HUES48 (cell line): ENCODE data around the gene BABAM2.

ENCODE experiments used
- H3K27ac ChIP-seq: one replicate; pipeline ENCODE4 v1.7.0; 2013; ENCODE audit warnings: low read depth, low read length, inconsistent platforms
- H3K27me3 ChIP-seq: 2 replicates; pipeline ENCODE4 v1.6.1; 2013; ENCODE audit warnings: mild to moderate bottlenecking, low read length; ENCODE audit not compliant: control insufficient read depth, insufficient read depth
- H3K36me3 ChIP-seq: 2 replicates; pipeline ENCODE4 v1.6.1; 2013; ENCODE audit warnings: low read length; ENCODE audit not compliant: control insufficient read depth, insufficient read depth
- H3K4me1 ChIP-seq: 2 replicates; pipeline ENCODE4 v1.6.1; 2013; ENCODE audit warnings: mild to moderate bottlenecking, low read length; ENCODE audit not compliant: control insufficient read depth, insufficient read depth
- H3K4me3 ChIP-seq: 2 replicates; pipeline ENCODE4 v1.5.1; 2013; ENCODE audit warnings: mild to moderate bottlenecking, low read depth, low read length
- H3K9ac ChIP-seq: 2 replicates; pipeline ENCODE4 v1.6.1; 2013; ENCODE audit warnings: mild to moderate bottlenecking, low read depth, low read length, moderate library complexity
- H3K9me3 ChIP-seq: 2 replicates; pipeline ENCODE4 v1.6.1; 2013; ENCODE audit warnings: low read length; ENCODE audit not compliant: control insufficient read depth, insufficient read depth

BABAM2 gene

GRCh38 chr2:27909901-27910300 is 19.4 kb downstream of the BABAM2 start:
- no peak overlapping the region for H3K4me3 ChIP-seq
- no peak overlapping the region for H3K9ac ChIP-seq
- no peaks in the 10 kb centered on the region for H3K36me3 ChIP-seq
- no peak overlapping the region for H3K27ac ChIP-seq
- no peaks in the 10 kb centered on the region for H3K27me3 ChIP-seq
- H3K4me1 ChIP-seq, result peaks cover 6% of the 10 kb centered on the region; the same call in 1 of the 2 replicates
- H3K9me3 ChIP-seq, result no peaks in the 10 kb centered on the region

- Histone ChIP-seq H3K36me3 (no peaks in the 10 kb centered on the region), H3K9me3 (no peaks in the 10 kb centered on the region), H3K9ac (no peak overlapping the region), H3K4me1 (peaks cover 10% of the 10 kb centered on the region), H3K4me3 (no peak overlapping the region), H3K27me3 (no peaks in the 10 kb centered on the region), H3K27ac (no peak overlapping the region)
These were observed 21.1 kb downstream of the BABAM2 start for GRCh38 chr2:27911458-27912210.

- no peaks in the 10 kb centered on the region for H3K9me3 ChIP-seq
- H3K27me3 ChIP-seq, result no peaks in the 10 kb centered on the region
- no peak overlapping the region for H3K4me3 ChIP-seq
- no peak overlapping the region for H3K9ac ChIP-seq
- H3K27ac ChIP-seq, result no peak overlapping the region
- peaks cover 8% of the 10 kb centered on the region for H3K4me1 ChIP-seq
- no peaks in the 10 kb centered on the region for H3K36me3 ChIP-seq
These were observed 22.0 kb downstream of the BABAM2 start for GRCh38 chr2:27912512-27912911.

- Histone ChIP-seq H3K4me3 (no peak overlapping the region), H3K27me3 (no peaks in the 10 kb centered on the region), H3K4me1 (peaks cover 8% of the 10 kb centered on the region), H3K27ac (no peak overlapping the region), H3K9ac (no peak overlapping the region), H3K9me3 (no peaks in the 10 kb centered on the region), H3K36me3 (no peaks in the 10 kb centered on the region)
These were observed 23.7 kb downstream of the BABAM2 start for GRCh38 chr2:27914041-27914804.

GRCh38 chr2:27914805-27915175 is 24.3 kb downstream of the BABAM2 start:
- no peaks in the 10 kb centered on the region for H3K9me3 ChIP-seq
- H3K36me3 ChIP-seq, result no peaks in the 10 kb centered on the region
- no peak overlapping the region for H3K4me3 ChIP-seq
- H3K9ac ChIP-seq, result no peak overlapping the region
- H3K27me3 ChIP-seq, result no peaks in the 10 kb centered on the region
- peaks cover 8% of the 10 kb centered on the region for H3K4me1 ChIP-seq
- no peak overlapping the region for H3K27ac ChIP-seq

- no peaks in the 10 kb centered on the region for H3K27me3 ChIP-seq
- no peaks in the 10 kb centered on the region for H3K36me3 ChIP-seq
- H3K4me3 ChIP-seq, result no peak overlapping the region
- H3K4me1 ChIP-seq, result peaks cover 8% of the 10 kb centered on the region
- no peaks in the 10 kb centered on the region for H3K9me3 ChIP-seq
- no peak overlapping the region for H3K9ac ChIP-seq
- no peak overlapping the region for H3K27ac ChIP-seq
These were observed 24.7 kb downstream of the BABAM2 start for GRCh38 chr2:27915191-27915590.

- H3K4me3 ChIP-seq, result no peak overlapping the region
- H3K27ac ChIP-seq, result no peak overlapping the region
- peaks cover 8% of the 10 kb centered on the region for H3K4me1 ChIP-seq
- H3K36me3 ChIP-seq, result no peaks in the 10 kb centered on the region
- no peaks in the 10 kb centered on the region for H3K27me3 ChIP-seq
- H3K9ac ChIP-seq, result no peak overlapping the region
- no peaks in the 10 kb centered on the region for H3K9me3 ChIP-seq
These were observed 25.3 kb downstream of the BABAM2 start for GRCh38 chr2:27915874-27916273.

GRCh38 chr2:27916293-27916995 is 25.9 kb downstream of the BABAM2 start:
- Histone ChIP-seq H3K27ac (no peak overlapping the region), H3K9me3 (no peaks in the 10 kb centered on the region), H3K27me3 (no peaks in the 10 kb centered on the region)

GRCh38 chr2:27920148-27920885 is 29.8 kb downstream of the BABAM2 start:
- H3K36me3 ChIP-seq, result no peaks in the 10 kb centered on the region
- no peak overlapping the region for H3K4me3 ChIP-seq
- H3K4me1 ChIP-seq, result peaks cover 8% of the 10 kb centered on the region
- no peak overlapping the region for H3K27ac ChIP-seq
- H3K27me3 ChIP-seq, result no peaks in the 10 kb centered on the region
- no peaks in the 10 kb centered on the region for H3K9me3 ChIP-seq
- H3K9ac ChIP-seq, result no peak overlapping the region

More at GRCh38 chr2:27916293-27916995, 25.9 kb downstream of the BABAM2 start:
- Histone ChIP-seq H3K9ac (no peak overlapping the region), H3K4me3 (no peak overlapping the region), H3K4me1 (peaks cover 8% of the 10 kb centered on the region), H3K36me3 (no peaks in the 10 kb centered on the region)

- H3K27me3 ChIP-seq, result no peaks in the 10 kb centered on the region
- no peaks in the 10 kb centered on the region for H3K9me3 ChIP-seq
- no peak overlapping the region for H3K9ac ChIP-seq
- H3K36me3 ChIP-seq, result no peaks in the 10 kb centered on the region
- no peak overlapping the region for H3K4me3 ChIP-seq
- peaks cover 5% of the 10 kb centered on the region for H3K4me1 ChIP-seq
- no peak overlapping the region for H3K27ac ChIP-seq
These were observed 30.9 kb downstream of the BABAM2 start for GRCh38 chr2:27921424-27921823.
